Gastroesophageal sphincter (tissue), 3 donors: Measurements from ENCODE around the gene ARHGEF4.

Experiments
- POLR2A ChIP-seq, 2 donors: fragments of 450-650 bp; IDR thresholded peaks; one replicate each; pipeline ENCODE4 v1.6.1; 2017; ENCODE audit warnings: antibody characterized with exemption in 2 of 2, mild to moderate bottlenecking in 2 of 2, moderate library complexity in 1 of 2
- TF ChIP-seq, protein P1 (sequence below), 4 experiments: fragments of 200-600 bp in 2 of 4; fragments of 450-650 bp in 2 of 4; sonication (generic) in 1 of 4; IDR thresholded peaks; one replicate each; pipeline ENCODE4 v1.5.1; 2017 to 2019; ENCODE audit warnings: antibody characterized with exemption in 4 of 4, mild to moderate bottlenecking in 2 of 4, moderate library complexity in 2 of 4

DNA sequence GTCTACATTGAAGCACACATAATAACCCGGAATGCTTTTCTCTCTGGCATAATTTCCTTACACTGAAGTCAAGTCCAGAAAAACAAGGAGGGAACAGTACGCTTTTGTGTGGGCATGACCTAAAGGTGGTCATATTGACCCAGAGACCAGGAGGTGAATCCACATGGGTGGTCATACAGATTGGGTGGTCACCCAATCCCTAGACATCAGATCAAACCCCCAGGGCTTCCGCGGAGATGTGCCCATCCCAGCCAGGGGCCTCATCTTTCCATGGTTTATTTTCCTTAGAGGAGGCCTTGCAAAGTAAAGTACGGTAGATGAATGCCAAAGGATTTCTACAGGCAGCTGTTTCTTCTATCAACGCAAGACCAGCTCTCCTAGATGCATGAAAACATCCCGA, 217.8 kb downstream of the ARHGEF4 start:
- no peak for TF ChIP-seq POLR2A (IDR thresholded peaks at IDR 0.05)
- TF ChIP-seq, protein P1, sequence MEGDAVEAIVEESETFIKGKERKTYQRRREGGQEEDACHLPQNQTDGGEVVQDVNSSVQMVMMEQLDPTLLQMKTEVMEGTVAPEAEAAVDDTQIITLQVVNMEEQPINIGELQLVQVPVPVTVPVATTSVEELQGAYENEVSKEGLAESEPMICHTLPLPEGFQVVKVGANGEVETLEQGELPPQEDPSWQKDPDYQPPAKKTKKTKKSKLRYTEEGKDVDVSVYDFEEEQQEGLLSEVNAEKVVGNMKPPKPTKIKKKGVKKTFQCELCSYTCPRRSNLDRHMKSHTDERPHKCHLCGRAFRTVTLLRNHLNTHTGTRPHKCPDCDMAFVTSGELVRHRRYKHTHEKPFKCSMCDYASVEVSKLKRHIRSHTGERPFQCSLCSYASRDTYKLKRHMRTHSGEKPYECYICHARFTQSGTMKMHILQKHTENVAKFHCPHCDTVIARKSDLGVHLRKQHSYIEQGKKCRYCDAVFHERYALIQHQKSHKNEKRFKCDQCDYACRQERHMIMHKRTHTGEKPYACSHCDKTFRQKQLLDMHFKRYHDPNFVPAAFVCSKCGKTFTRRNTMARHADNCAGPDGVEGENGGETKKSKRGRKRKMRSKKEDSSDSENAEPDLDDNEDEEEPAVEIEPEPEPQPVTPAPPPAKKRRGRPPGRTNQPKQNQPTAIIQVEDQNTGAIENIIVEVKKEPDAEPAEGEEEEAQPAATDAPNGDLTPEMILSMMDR (IDR thresholded peaks at IDR 0.05): no peak
